ENCODE data around the gene ZNF12. TPM values are rescaled to one million over a fixed set of nuclear protein-coding genes. Genes with fewer than 3 reads are reported as not detected.
"Not testable (repeated sequence)": the region's sequence is repeated elsewhere in the genome, so short reads cannot be mapped to it uniquely, and the experiment has no call there.

The ZNF12 gene
- total RNA-seq, 1 experiment from 2014 or later, result 17.4 TPM

DNA sequence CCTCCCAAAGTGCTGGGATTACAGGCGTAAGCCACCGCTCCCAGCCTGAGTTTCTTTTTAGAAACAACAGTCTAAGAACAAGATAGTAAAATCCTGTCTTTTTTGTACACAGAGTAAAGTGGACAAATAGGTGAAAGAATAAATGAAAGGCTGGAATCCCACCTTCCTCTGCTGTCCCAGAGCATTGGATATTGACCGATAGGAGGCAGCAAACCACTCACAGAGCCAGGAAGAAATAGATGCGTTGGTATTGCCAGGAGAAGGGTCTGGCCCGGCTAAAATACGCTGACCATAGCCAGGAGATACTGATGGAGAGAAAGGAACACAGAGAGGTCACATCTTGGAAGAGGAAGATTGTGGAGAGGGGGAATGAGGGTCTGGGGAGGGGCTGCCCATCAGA lies 11.4 kb upstream of the ZNF12 start:
- H3K36me3 ChIP-seq, result no peaks in the 10 kb centered on the region
- DNase-seq (ENCODE audit: low read depth in 1 of 2, low spot score in 2 of 2), result no peak
- no peaks in the 10 kb centered on the region for H3K27me3 ChIP-seq (replicated peaks)
- no peaks in the 10 kb centered on the region for H3K9me3 ChIP-seq (replicated peaks)
- no peak overlapping the region for H3K4me3 ChIP-seq
- H3K27ac ChIP-seq, result no peak overlapping the region
- no peaks in the 10 kb centered on the region for H3K4me1 ChIP-seq (replicated peaks)

- H3K36me3 ChIP-seq; H3K4me1 ChIP-seq (replicated peaks); H3K27me3 ChIP-seq (replicated peaks); H3K9me3 ChIP-seq (replicated peaks); DNase-seq (ENCODE audit: low read depth in 1 of 2, low spot score in 2 of 2); H3K27ac ChIP-seq; H3K4me3 ChIP-seq: not testable (repeated sequence)
These were observed 9.2 kb upstream of the ZNF12 start for GRCh38 chr7:6715898-6716297.

GRCh38 chr7:6714360-6714759 lies 7.6 kb upstream of the ZNF12 start:
- no peaks in the 10 kb centered on the region for H3K36me3 ChIP-seq
- H3K4me3 ChIP-seq, result no peak overlapping the region
- no peak for DNase-seq (ENCODE audit: low read depth in 1 of 2, low spot score in 2 of 2)
- H3K9me3 ChIP-seq (replicated peaks), result no peaks in the 10 kb centered on the region
- no peaks in the 10 kb centered on the region for H3K27me3 ChIP-seq (replicated peaks)
- H3K4me1 ChIP-seq (replicated peaks), result no peaks in the 10 kb centered on the region
- H3K27ac ChIP-seq, result no peak overlapping the region

DNA sequence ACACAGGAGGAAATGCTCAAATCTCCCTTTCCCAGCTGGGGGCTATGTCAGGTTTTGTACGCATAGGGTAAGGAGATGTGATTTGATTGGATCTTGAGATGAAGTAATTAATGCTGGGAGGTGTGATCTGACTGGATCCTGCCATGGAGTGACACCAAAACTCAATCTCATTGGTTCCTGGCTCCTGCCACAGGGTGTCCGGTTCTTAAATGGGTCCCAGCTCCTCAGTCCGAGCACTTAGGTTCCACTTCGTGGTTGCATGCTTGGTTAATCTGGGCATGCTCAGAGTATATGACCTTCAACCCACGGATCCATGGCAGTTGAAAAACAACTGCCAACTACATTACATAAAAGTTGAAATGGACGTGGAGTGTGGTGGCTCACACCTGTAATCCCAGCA lies 3.1 kb upstream of the ZNF12 start:
- Histone ChIP-seq H3K36me3 (peaks cover 20% of the 10 kb centered on the region), H3K27ac (no peak overlapping the region), H3K4me1 (replicated peaks) (peaks cover 7% of the 10 kb centered on the region), H3K4me3 (no peak overlapping the region), H3K9me3 (replicated peaks) (0 out of 2 replicates have a peak, but pooled peaks cover 7% of the 10 kb centered on the region), H3K27me3 (replicated peaks) (no peaks in the 10 kb centered on the region)
- no peak for DNase-seq (ENCODE audit: low read depth in 1 of 2, low spot score in 2 of 2)

- Histone ChIP-seq H3K9me3 (replicated peaks) (peaks cover 13% of the 10 kb centered on the region), H3K4me1 (replicated peaks) (peaks cover 7% of the 10 kb centered on the region), H3K36me3 (peaks cover 33% of the 10 kb centered on the region), H3K27ac (no peak overlapping the region), H3K4me3 (no peak overlapping the region), H3K27me3 (replicated peaks) (no peaks in the 10 kb centered on the region)
- DNase-seq (ENCODE audit: low read depth in 1 of 2, low spot score in 2 of 2), result no peak
These were observed 1.6 kb upstream of the ZNF12 start for GRCh38 chr7:6708304-6708703.

DNA sequence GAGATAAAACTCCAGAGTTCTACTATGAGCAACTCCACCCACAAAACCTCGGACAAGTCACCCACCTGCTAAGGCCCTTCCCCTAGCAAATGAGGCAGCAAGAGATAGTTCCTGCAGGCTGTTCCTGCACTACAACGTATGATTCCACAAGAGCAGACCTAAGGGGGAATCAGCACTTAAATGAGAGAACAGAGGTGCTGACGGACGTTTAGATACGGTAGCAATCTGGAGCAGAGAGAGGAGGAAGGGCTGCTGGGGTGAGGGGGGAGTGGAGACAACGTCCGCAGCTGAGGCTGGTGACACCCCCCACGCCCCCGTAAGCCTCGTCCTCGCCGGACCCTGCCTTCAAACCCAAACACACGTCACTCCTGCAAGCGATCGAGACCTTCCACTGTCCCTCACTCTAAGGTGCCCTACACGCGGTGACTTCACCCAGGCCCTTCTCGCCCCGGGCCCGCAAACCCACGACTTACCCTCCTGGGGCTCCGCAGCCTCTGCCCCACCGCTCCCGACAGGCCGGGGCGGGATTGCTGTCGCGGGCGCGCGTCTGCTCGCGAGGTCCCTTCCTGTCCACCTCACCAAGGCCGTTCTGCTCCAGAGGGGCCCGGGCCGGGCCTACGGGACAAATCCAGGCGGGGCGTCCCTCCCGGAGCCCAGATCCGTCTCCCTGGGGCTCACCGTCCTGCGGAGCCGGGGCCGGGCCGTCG lies 635 bp downstream of the ZNF12 start:
- Histone ChIP-seq H3K27me3 (replicated peaks) (no peaks in the 10 kb centered on the region), H3K4me1 (replicated peaks) (peaks cover 7% of the 10 kb centered on the region), H3K27ac (peak overlapping the region; percentile 86), H3K4me3 (peak overlapping the region; percentile 97), H3K36me3 (peaks cover 47% of the 10 kb centered on the region), H3K9me3 (replicated peaks) (peaks cover 18% of the 10 kb centered on the region)
- peak in 1 of 2 experiments; percentile 52 for DNase-seq (ENCODE audit: low read depth in 1 of 2, low spot score in 2 of 2)

DNA sequence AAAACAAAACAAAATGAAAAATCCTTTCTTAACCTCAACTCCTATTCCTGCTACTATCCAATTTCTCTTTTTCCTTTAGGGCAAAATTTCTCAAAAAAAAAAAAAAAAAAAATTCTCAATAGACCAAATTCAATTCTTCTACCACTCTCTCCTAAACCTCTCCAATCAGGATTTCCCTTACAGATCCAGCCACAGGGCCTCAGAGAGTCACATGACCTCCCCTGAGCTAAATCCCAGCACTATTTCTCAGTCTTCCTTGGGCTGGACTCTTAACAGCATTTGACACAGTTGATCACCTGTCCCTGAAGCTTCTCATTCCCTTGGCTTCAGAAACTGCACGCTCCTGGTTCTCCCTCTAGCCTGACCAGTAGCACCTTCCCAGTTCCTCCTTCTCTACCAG lies 4.9 kb downstream of the ZNF12 start:
- no peak overlapping the region for H3K27ac ChIP-seq
- peaks cover 87% of the 10 kb centered on the region for H3K36me3 ChIP-seq
- H3K9me3 ChIP-seq (replicated peaks), result peaks cover 34% of the 10 kb centered on the region

DNA sequence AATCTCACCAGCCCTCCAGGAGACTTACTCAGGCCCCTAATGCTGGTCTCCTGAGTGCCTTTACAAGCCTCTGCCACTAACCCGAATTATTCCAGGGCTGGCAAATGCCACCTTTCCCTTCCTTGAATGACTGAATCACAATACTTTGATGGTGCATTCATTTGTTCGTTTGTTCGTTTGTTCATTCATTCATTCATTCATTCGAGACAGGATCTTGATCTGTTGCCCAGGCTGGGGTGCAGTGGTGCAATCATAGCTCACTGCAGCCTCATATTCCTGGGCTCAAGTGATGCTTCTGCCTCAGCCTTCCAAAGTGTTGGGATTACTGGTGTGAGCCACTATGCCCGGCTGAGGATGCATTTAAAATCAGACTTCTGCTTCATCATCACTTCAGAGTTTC lies 6.0 kb downstream of the ZNF12 start:
- Histone ChIP-seq H3K4me3 (no peak overlapping the region), H3K27ac (no peak overlapping the region), H3K4me1 (replicated peaks) (peaks cover 1% of the 10 kb centered on the region; the same call in 1 of the 2 replicates), H3K27me3 (replicated peaks) (no peaks in the 10 kb centered on the region), H3K9me3 (replicated peaks) (peaks cover 33% of the 10 kb centered on the region), H3K36me3 (peaks cover 88% of the 10 kb centered on the region)
- DNase-seq (ENCODE audit: low read depth in 1 of 2, low spot score in 2 of 2), result no peak

More for the DNA sequence above, 4.9 kb downstream of the ZNF12 start:
- H3K4me1 ChIP-seq (replicated peaks), result peaks cover 4% of the 10 kb centered on the region; the same call in 1 of the 2 replicates
- H3K4me3 ChIP-seq, result no peak overlapping the region
- H3K27me3 ChIP-seq (replicated peaks), result no peaks in the 10 kb centered on the region
- DNase-seq (ENCODE audit: low read depth in 1 of 2, low spot score in 2 of 2), result no peak

DNA sequence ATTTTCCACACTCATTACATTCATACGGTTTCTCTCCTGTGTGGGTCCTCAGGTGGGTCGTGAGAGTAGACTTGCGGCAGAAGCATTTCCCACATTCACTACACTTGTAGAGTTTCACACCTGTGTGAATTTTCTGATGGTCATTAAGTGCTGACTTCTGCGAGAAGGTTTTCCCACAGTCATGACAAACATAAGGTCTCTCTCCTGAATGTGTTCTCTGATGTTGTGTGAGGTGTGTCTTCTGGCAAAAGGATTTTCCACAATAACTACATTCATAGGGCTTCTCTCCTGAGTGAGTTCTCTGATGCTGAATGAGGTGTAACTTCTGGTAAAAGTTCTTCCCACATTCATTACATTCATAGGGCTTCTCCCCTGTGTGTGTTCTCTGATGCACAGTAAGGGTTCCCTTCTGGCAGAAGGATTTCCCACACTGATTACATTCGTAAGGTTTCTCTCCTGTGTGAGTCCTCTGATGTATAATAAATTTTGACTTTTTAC lies 15.1 kb downstream of the ZNF12 start:
- Histone ChIP-seq H3K4me1 (replicated peaks) (no peaks in the 10 kb centered on the region; the same call in 1 of the 2 replicates), H3K36me3 (peaks cover 100% of the 10 kb centered on the region), H3K27me3 (replicated peaks) (no peaks in the 10 kb centered on the region), H3K9me3 (replicated peaks) (peaks cover 67% of the 10 kb centered on the region), H3K27ac (no peak overlapping the region), H3K4me3 (no peak overlapping the region)
- peak in 1 of 2 experiments; percentile 39 for DNase-seq (ENCODE audit: low read depth in 1 of 2, low spot score in 2 of 2)

GRCh38 chr7:6691103-6691502 lies 15.6 kb downstream of the ZNF12 start:
- Histone ChIP-seq H3K27ac (no peak overlapping the region), H3K36me3 (peaks cover 100% of the 10 kb centered on the region), H3K4me1 (replicated peaks) (no peaks in the 10 kb centered on the region; the same call in 1 of the 2 replicates), H3K9me3 (replicated peaks) (peaks cover 66% of the 10 kb centered on the region), H3K27me3 (replicated peaks) (no peaks in the 10 kb centered on the region), H3K4me3 (no peak overlapping the region)
- DNase-seq (ENCODE audit: low read depth in 1 of 2, low spot score in 2 of 2), result peak in 1 of 2 experiments; percentile 19

DNA sequence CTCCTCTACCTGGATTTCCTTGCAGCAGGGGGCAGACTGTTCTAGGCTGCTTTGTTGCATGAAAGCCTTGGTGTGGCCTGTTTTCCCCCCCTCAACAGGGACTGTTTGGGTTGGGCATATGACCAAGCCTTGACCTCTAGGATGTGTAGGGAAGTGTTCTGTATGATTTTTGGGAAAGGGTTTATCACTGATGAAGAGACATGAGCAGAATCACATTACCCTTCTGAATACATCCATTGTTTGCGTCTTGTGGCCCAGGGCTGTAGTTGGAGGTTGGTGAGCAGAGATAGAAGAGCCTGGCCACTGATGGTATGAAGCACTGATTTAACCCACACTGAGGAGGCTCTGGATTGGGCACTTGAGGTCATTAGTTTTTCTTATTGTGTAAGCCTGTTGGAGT lies 26.6 kb downstream of the ZNF12 start:
- no peak overlapping the region for H3K4me3 ChIP-seq
- no peak overlapping the region for H3K27ac ChIP-seq
- H3K9me3 ChIP-seq (replicated peaks), result peaks cover 35% of the 10 kb centered on the region
- no peaks in the 10 kb centered on the region for H3K4me1 ChIP-seq (replicated peaks)
- no peaks in the 10 kb centered on the region for H3K27me3 ChIP-seq (replicated peaks)
- DNase-seq (ENCODE audit: low read depth in 1 of 2, low spot score in 2 of 2), result no peak
- H3K36me3 ChIP-seq, result no peaks in the 10 kb centered on the region; the same call in 1 of the 2 replicates

- H3K36me3 ChIP-seq, result no peaks in the 10 kb centered on the region
- no peak overlapping the region for H3K4me3 ChIP-seq
- DNase-seq (ENCODE audit: low read depth in 1 of 2, low spot score in 2 of 2), result no peak
- no peaks in the 10 kb centered on the region for H3K27me3 ChIP-seq (replicated peaks)
- H3K9me3 ChIP-seq (replicated peaks), result peaks cover 35% of the 10 kb centered on the region
- no peaks in the 10 kb centered on the region for H3K4me1 ChIP-seq (replicated peaks)
- H3K27ac ChIP-seq, result no peak overlapping the region
These were observed 30.8 kb downstream of the ZNF12 start for GRCh38 chr7:6675807-6676405.

DNA sequence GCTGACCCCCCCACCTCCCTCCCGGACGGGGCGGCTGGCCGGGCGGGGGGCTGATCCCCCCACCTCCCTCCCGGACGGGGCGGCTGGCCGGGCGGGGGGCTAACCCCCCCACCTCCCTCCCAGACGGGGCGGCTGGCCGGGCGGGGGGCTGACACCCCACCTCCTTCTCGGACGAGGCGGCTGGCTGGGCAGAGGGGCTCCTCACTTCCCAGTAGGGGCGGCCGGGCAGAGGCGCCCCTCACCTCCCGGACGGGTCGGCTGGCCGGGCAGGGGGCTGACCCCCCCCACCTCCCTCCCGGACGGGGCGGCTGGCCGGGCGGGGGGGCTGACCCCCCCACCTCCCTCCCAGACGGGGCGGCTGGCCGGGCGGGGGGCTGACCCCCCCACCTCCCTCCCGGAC lies 35.9 kb downstream of the ZNF12 start:
- H3K4me3 ChIP-seq; H3K36me3 ChIP-seq; H3K27ac ChIP-seq; DNase-seq (ENCODE audit: low read depth in 1 of 2, low spot score in 2 of 2); H3K4me1 ChIP-seq (replicated peaks); H3K27me3 ChIP-seq (replicated peaks): not testable (repeated sequence)
- peaks cover 24% of the 10 kb centered on the region for H3K9me3 ChIP-seq (replicated peaks)

DNA sequence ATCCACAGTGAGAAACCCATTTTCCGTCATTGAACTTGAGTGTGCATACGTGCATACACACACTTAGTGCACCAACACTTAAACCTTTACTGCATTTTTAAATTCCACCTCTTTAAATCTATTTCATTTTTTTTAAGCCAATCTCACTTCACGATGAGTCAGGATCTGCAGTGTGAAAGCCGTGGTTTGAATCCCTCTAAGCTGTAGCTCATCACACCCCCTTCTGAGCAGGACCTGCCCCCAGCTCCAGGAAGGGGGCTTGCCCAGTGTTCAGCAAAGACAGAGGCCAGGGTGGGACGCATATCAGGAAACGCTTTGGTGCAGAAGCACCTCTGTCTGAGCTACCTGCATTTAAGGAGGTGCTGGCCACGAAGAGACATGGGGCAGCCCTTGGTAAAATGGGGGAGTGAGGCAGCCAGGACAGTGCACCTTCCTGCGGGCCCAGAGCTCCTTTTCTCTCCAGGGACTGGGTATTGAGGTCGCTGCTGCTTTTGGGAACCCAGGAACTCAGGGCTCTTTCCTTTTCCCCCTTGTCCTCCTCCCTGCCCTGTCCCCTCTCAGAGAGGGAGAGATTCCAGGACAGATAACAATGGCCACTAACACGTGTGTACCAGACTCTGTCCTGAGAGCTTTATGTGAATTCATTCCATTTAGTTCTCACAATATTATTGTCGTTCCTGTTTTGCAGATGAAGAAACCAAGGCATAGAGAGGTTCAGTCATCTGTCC lies 48.0 kb downstream of the ZNF12 start:
- H3K36me3 ChIP-seq, result peaks cover 17% of the 10 kb centered on the region
- no peaks in the 10 kb centered on the region for H3K27me3 ChIP-seq (replicated peaks)
- peaks cover 3% of the 10 kb centered on the region for H3K9me3 ChIP-seq (replicated peaks)
- DNase-seq (ENCODE audit: low read depth in 1 of 2, low spot score in 2 of 2), result no peak
- H3K4me3 ChIP-seq, result no peak overlapping the region
- no peaks in the 10 kb centered on the region for H3K4me1 ChIP-seq (replicated peaks)
- H3K27ac ChIP-seq, result no peak overlapping the region

All from SJSA1 (cell line).